MM.1S (cell line): ENCODE results near the gene ANP32A.

Source experiments
- DNase-seq: peaks from one replicate; pipeline ENCODE4 v3.0.0-alpha.2; 2015
- H2AFZ ChIP-seq: fragments of 300-600 bp; sonication (generic); 2 replicates; pipeline ENCODE4 v1.6.0; 2016; ENCODE audit warnings: antibody characterized with exemption, low read length
- H3F3A ChIP-seq: fragments of 300-600 bp; sonication (generic); 2 replicates; pipeline ENCODE4 v1.6.1; 2016; ENCODE audit warnings: mild to moderate bottlenecking, antibody characterized with exemption, low read length, moderate library complexity, mixed read lengths; ENCODE audit not compliant: insufficient read depth
- H3K27ac ChIP-seq: fragments of 300-600 bp; sonication (generic); 2 replicates; pipeline ENCODE4 v1.5.1; 2016; ENCODE audit warnings: mild to moderate bottlenecking, low read length
- H3K27me3 ChIP-seq: fragments of 300-600 bp; sonication (generic); replicated peaks from 2 replicates; pipeline ENCODE4 v1.6.0; 2016; ENCODE audit warnings: low read length; ENCODE audit not compliant: insufficient read depth
- H3K36me3 ChIP-seq: fragments of 300-600 bp; sonication (generic); replicated peaks from 2 replicates; pipeline ENCODE4 v1.6.1; 2016; ENCODE audit warnings: mild to moderate bottlenecking, low read length, mixed read lengths; ENCODE audit not compliant: insufficient read depth
- H3K4me1 ChIP-seq: fragments of 300-600 bp; sonication (generic); 2 replicates; pipeline ENCODE4 v1.6.1; 2016; ENCODE audit warnings: low read length, mixed read lengths
- H3K4me2 ChIP-seq: fragments of 300-600 bp; sonication (generic); 2 replicates; pipeline ENCODE4 v1.6.0; 2016; ENCODE audit warnings: low read depth, low read length
- H3K4me3 ChIP-seq: fragments of 300-600 bp; sonication (generic); 2 replicates; pipeline ENCODE4 v1.5.1; 2016; ENCODE audit warnings: low read length, mixed read lengths
- H3K79me2 ChIP-seq: fragments of 300-600 bp; sonication (generic); 2 replicates; pipeline ENCODE4 v1.6.1; 2016; ENCODE audit warnings: mixed run types, low read length, mixed read lengths
- H3K9ac ChIP-seq: fragments of 300-600 bp; sonication (generic); 2 replicates; pipeline ENCODE4 v1.6.1; 2016; ENCODE audit warnings: low read length, mixed read lengths
- H3K9me2 ChIP-seq: fragments of 300-600 bp; sonication (generic); replicated peaks from 2 replicates; pipeline ENCODE4 v1.6.1; 2016; ENCODE audit warnings: mild to moderate bottlenecking, low read length, mixed read lengths; ENCODE audit not compliant: insufficient read depth
- H3K9me3 ChIP-seq: fragments of 300-600 bp; sonication (generic); replicated peaks from 2 replicates; pipeline ENCODE4 v1.6.1; 2016; ENCODE audit warnings: mild to moderate bottlenecking, low read length, mixed read lengths; ENCODE audit not compliant: insufficient read depth
- H4K20me1 ChIP-seq: fragments of 300-600 bp; sonication (generic); 2 replicates; pipeline ENCODE4 v1.6.1; 2016; ENCODE audit warnings: mild to moderate bottlenecking, low read length, moderate library complexity, mixed read lengths; ENCODE audit not compliant: insufficient read depth
- EZH2 ChIP-seq: fragments of 300-600 bp; sonication (generic); optimal IDR thresholded peaks from 2 replicates; pipeline ENCODE3; 2017; ENCODE audit warnings: low read depth, mild to moderate bottlenecking, antibody characterized with exemption, low read length, mixed read lengths
- EZH2phosphoT487 ChIP-seq: fragments of 300-600 bp; sonication (generic); IDR thresholded peaks from 2 replicates; pipeline ENCODE4 v1.6.1; 2018; ENCODE audit warnings: antibody characterized with exemption, low read length
- TF ChIP-seq, protein P1 (sequence below): fragments of 300-600 bp; sonication (generic); IDR thresholded peaks from 2 replicates; pipeline ENCODE4 v1.5.1; 2016; ENCODE audit warnings: antibody characterized with exemption, low read length, mixed read lengths

ANP32A gene

DNA sequence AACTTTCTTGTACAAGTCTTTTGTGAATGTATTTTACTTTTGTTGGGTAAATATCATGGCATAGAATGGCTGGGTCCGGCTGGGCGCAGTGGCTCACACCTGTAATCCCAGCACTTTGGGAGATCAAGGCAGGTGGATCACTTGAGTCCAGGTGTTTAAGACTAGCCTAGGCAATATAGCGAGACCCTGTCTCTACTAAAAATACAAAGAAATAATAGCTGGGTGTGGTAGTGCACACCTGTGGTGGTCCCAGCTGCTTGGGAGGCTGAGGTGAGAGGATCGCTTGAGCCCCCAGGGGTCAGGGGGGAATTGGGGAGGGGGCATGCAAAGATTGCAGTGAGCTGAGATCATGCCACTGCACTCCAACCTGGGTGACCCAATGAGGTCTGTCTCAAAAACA lies 52.9 kb downstream of the ANP32A start:
- Histone ChIP-seq H3K27me3 (no peaks in the 10 kb centered on the region), H3K36me3 (no peaks in the 10 kb centered on the region), H3K9me2 (no peaks in the 10 kb centered on the region), H3K27ac (no peak overlapping the region), H3K4me1 (no peaks in the 10 kb centered on the region), H3F3A (no peaks in the 10 kb centered on the region), H3K4me2 (no peak overlapping the region), H3K9ac (no peak overlapping the region), H4K20me1 (no peaks in the 10 kb centered on the region), H3K9me3 (no peaks in the 10 kb centered on the region), H2AFZ (no peak overlapping the region), H3K4me3 (no peak overlapping the region), H3K79me2 (no peaks in the 10 kb centered on the region)
- TF ChIP-seq EZH2, result no peak
- TF ChIP-seq, protein P1, sequence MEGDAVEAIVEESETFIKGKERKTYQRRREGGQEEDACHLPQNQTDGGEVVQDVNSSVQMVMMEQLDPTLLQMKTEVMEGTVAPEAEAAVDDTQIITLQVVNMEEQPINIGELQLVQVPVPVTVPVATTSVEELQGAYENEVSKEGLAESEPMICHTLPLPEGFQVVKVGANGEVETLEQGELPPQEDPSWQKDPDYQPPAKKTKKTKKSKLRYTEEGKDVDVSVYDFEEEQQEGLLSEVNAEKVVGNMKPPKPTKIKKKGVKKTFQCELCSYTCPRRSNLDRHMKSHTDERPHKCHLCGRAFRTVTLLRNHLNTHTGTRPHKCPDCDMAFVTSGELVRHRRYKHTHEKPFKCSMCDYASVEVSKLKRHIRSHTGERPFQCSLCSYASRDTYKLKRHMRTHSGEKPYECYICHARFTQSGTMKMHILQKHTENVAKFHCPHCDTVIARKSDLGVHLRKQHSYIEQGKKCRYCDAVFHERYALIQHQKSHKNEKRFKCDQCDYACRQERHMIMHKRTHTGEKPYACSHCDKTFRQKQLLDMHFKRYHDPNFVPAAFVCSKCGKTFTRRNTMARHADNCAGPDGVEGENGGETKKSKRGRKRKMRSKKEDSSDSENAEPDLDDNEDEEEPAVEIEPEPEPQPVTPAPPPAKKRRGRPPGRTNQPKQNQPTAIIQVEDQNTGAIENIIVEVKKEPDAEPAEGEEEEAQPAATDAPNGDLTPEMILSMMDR, result no peak
- TF ChIP-seq EZH2phosphoT487, result no peak
- no peak for DNase-seq

DNA sequence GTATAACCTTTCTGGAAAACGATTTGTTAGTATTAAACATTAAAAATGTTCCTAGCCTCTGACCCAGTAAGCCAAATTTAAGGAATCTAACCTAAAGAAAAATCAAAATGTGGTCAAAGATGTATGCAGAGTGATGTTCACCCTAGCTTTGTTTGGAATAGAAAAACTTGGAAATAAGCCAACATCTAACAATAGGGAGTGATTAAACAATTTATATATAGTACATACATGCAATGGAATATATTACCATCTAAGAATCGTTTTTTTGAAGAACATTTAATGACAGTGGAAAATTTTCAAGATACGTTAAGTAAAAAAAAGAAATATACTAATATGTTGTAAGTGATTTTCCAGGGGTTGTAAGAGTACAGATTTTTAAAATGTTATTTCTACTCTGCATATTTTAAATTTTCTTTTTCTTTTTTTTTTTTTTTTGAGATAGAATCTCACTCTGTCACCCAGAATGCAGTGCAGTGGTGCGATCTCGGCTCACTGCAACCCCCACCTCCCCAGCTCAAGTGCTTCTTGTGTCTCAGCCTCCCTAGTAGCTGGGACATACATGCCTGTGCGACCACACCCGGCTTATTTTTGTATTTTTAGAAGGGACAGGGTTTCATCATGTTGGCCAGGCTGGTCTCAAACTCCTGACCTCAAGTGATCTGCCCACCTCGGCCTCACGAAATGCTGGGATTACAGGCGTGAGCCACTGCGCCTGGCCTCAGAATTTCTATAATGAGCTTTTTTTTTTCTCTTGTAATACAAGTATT lies 54.9 kb downstream of the ANP32A start:
- Histone ChIP-seq H3F3A (no peaks in the 10 kb centered on the region), H3K9ac (no peak overlapping the region), H3K36me3 (no peaks in the 10 kb centered on the region), H4K20me1 (no peaks in the 10 kb centered on the region), H3K27me3 (no peaks in the 10 kb centered on the region), H3K79me2 (no peaks in the 10 kb centered on the region), H3K4me3 (no peak overlapping the region), H3K4me1 (no peaks in the 10 kb centered on the region), H3K9me2 (no peaks in the 10 kb centered on the region), H3K9me3 (no peaks in the 10 kb centered on the region), H3K27ac (no peak overlapping the region), H2AFZ (no peak overlapping the region), H3K4me2 (no peak overlapping the region)
- TF ChIP-seq EZH2phosphoT487, result no peak
- no peak for TF ChIP-seq EZH2
- TF ChIP-seq, protein P1, result no peak
- no peak for DNase-seq

DNA sequence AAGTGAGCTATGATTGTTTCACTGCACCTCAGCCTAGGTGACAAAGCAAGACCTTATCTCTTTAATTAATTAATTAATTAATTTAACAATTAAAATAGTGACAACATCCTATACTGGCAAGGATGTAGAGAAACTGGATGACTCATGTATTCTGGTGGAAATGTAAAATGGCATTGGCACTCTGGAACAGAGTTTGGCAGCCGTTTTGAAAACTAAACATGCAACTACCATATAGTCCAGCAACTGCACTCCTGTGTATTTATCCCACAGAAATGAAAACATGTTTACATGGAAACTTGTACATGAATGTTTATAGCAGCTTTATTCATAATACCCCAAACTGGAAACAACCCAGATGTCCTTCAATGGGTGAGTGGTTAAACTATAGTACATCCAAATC lies 56.6 kb downstream of the ANP32A start:
- no peaks in the 10 kb centered on the region for H4K20me1 ChIP-seq
- H3K9me2 ChIP-seq, result no peaks in the 10 kb centered on the region
- DNase-seq, result no peak
- H3K9ac ChIP-seq, result no peak overlapping the region
- H3K9me3 ChIP-seq, result no peaks in the 10 kb centered on the region
- H3K27me3 ChIP-seq, result no peaks in the 10 kb centered on the region
- H3K27ac ChIP-seq, result no peak overlapping the region
- TF ChIP-seq, protein P1, result no peak
- TF ChIP-seq EZH2phosphoT487, result no peak
- no peak for TF ChIP-seq EZH2
- H3K4me1 ChIP-seq, result no peaks in the 10 kb centered on the region
- H3K4me2 ChIP-seq, result no peak overlapping the region
- no peaks in the 10 kb centered on the region for H3K79me2 ChIP-seq
- no peak overlapping the region for H3K4me3 ChIP-seq
- no peaks in the 10 kb centered on the region for H3K36me3 ChIP-seq
- no peaks in the 10 kb centered on the region for H3F3A ChIP-seq
- H2AFZ ChIP-seq, result no peak overlapping the region
